Panc1 (cell line): Measurements from ENCODE around the gene SLC35F2. TPM values are rescaled to one million over a fixed set of nuclear protein-coding genes. Genes with fewer than 3 reads are reported as not detected.

Source experiments
- ATAC-seq: fragments of 200-7000 bp; cut with Tn5 transposase; 2 replicates; pipeline ENCODE4 v1.9.1; 2020; ENCODE audit warnings: mild to moderate bottlenecking, moderate library complexity
- BruUV-seq: library from RNA; stranded (reverse); fragments of 400-500 nt; replicated peaks from 2 replicates; lab custom pipeline; 2021; lab: Mats Ljungman, UMichigan
- CTCF ChIA-PET: fragments of 300-600 bp; sonication (Branson Sonifier 250); formaldehyde crosslinking; loops from one replicate; lab custom pipeline; 2022; ENCODE audit warnings: antibody characterized with exemption; lab: Charles Lee
- POLR2A ChIA-PET: fragments of 300-600 bp; sonication (Branson Sonifier 250); formaldehyde crosslinking; loops from one replicate; lab custom pipeline; 2022; ENCODE audit warnings: antibody characterized with exemption; lab: Charles Lee
- DNase-seq: peaks from one replicate; pipeline ENCODE4 v3.0.0-alpha.2; 2010; ENCODE audit warnings: low read depth, low spot score
- H3K27ac ChIP-seq: 2 replicates; pipeline ENCODE4 v1.5.1; 2011; ENCODE audit warnings: mild to moderate bottlenecking, low read length, inconsistent platforms
- H3K27me3 ChIP-seq: fragments of 200-500 bp; sonication (Bioruptor generic); 2 replicates; pipeline ENCODE4 v1.6.0; 2014; ENCODE audit warnings: low read length, inconsistent platforms; ENCODE audit not compliant: control insufficient read depth, insufficient read depth
- H3K36me3 ChIP-seq: fragments of 200-500 bp; sonication (Bioruptor generic); 2 replicates; pipeline ENCODE4 v1.5.1; 2014; ENCODE audit warnings: inconsistent platforms, mild to moderate bottlenecking, low read length, moderate library complexity; ENCODE audit not compliant: control insufficient read depth, insufficient read depth
- H3K4me1 ChIP-seq: 2 replicates; pipeline ENCODE4 v1.5.1; 2011; ENCODE audit warnings: inconsistent platforms, mild to moderate bottlenecking, low read length, moderate library complexity; ENCODE audit not compliant: control insufficient read depth, insufficient read depth
- H3K4me3 ChIP-seq, 2 experiments: 2 replicates each; pipeline ENCODE4 v1.5.1; 2011 to 2012; ENCODE audit warnings: low read depth in 2 of 2, low read length in 2 of 2, mild to moderate bottlenecking in 2 of 2, inconsistent platforms in 1 of 2, moderate library complexity in 1 of 2
- H3K9me3 ChIP-seq: fragments of 200-500 bp; sonication (Bioruptor generic); 2 replicates; pipeline ENCODE4 v1.5.1; 2014; ENCODE audit warnings: low read depth, mild to moderate bottlenecking, inconsistent platforms, low read length, moderate library complexity; ENCODE audit not compliant: control insufficient read depth, insufficient read depth
- CTCF ChIP-seq: fragments of 450-650 bp; IDR thresholded peaks from 2 replicates; pipeline ENCODE4 v1.5.1; 2017; ENCODE audit warnings: mild to moderate bottlenecking
- POLR2AphosphoS5 ChIP-seq: IDR thresholded peaks from 2 replicates; pipeline ENCODE4 v1.6.1; 2012; ENCODE audit warnings: mild to moderate bottlenecking, low read depth, low read length, moderate library complexity
- REST ChIP-seq, 2 experiments: IDR thresholded peaks; 2 replicates each; pipeline ENCODE4 v1.6.1; 2011 to 2012; ENCODE audit warnings: low read depth in 2 of 2, control low read depth in 1 of 2, low read length in 1 of 2, mild to moderate bottlenecking in 1 of 2, moderate library complexity in 1 of 2; ENCODE audit not compliant: insufficient read depth in 1 of 2
- SIN3A ChIP-seq: IDR thresholded peaks from 2 replicates; pipeline ENCODE4 v1.6.1; 2012; ENCODE audit warnings: low read depth, mild to moderate bottlenecking, low read length, moderate library complexity, borderline replicate concordance; ENCODE audit not compliant: insufficient read depth
- TCF7L2 ChIP-seq: IDR thresholded peaks from 2 replicates; pipeline ENCODE4 v1.6.1; 2011; ENCODE audit warnings: mild to moderate bottlenecking, low read depth, low read length, inconsistent platforms
- in situ Hi-C: cut with HindIII; loops from 2 replicates; pipeline ENCODE4 v1.10.0; 2016; ENCODE audit warnings: low sequenced_read_pairs, low pct_unique_long_range_greater_than_20kb
- intact Hi-C: fragments of 100-400 bp; cut with micrococcal nuclease; formaldehyde crosslinking; loops from one replicate; pipeline ENCODE4 v1.10.0; 2022; ENCODE audit not compliant: unreplicated experiment
- total RNA-seq: library from RNA; stranded (reverse); gene quantifications from one replicate; pipeline ENCODE4 v1.2.1, GENCODE V29; 2021; ENCODE audit not compliant: unreplicated experiment

The SLC35F2 gene
- total RNA-seq, 1 experiment from 2014 or later: 89.4 TPM

GRCh38 chr11:107757661-107758060, 100.9 kb downstream of the SLC35F2 start:
- H3K9me3 ChIP-seq: no peaks in the 10 kb centered on the region
- H3K4me1 ChIP-seq: no peaks in the 10 kb centered on the region
- intact Hi-C loops: no loop called here
- H3K27me3 ChIP-seq: no peaks in the 10 kb centered on the region
- ChIA-PET CTCF (interaction anchor here (0.6 kb wide), 1 partner anchor 51 kb away, joined by 3 read pairs; no protein-coding TSS in a partner anchor), POLR2A (no interaction called here)
- H3K27ac ChIP-seq: no peak overlapping the region
- ATAC-seq (no peak), DNase-seq (no peak)
- no peaks in the 10 kb centered on the region for H3K36me3 ChIP-seq
- BruUV-seq: no TSS peak
- TF ChIP-seq POLR2AphosphoS5: no peak
- peak; percentile 48 for TF ChIP-seq CTCF
- TF ChIP-seq REST (IDR thresholded peaks at IDR 0.05; ENCODE audit: insufficient read depth in 1 of 2, low read depth in 2 of 2, low read length in 1 of 2): no peak
- H3K4me3 ChIP-seq: no peak overlapping the region
- in situ Hi-C loops: no loop called here

GRCh38 chr11:107756553-107756952, 102.0 kb downstream of the SLC35F2 start:
- Histone ChIP-seq H3K9me3 (no peaks in the 10 kb centered on the region), H3K36me3 (no peaks in the 10 kb centered on the region), H3K4me3 (no peak overlapping the region), H3K4me1 (no peaks in the 10 kb centered on the region), H3K27me3 (no peaks in the 10 kb centered on the region), H3K27ac (no peak overlapping the region)
- no TSS peak for BruUV-seq
- no peak for TF ChIP-seq SIN3A
- TF ChIP-seq CTCF: no peak
- no peak for TF ChIP-seq REST (IDR thresholded peaks at IDR 0.05; ENCODE audit: insufficient read depth in 1 of 2, low read depth in 2 of 2, low read length in 1 of 2)
- TF ChIP-seq TCF7L2: no peak
- no peak for TF ChIP-seq POLR2AphosphoS5
- DNase-seq (no peak), ATAC-seq (no peak)
- in situ Hi-C loops: no loop called here
- CTCF ChIA-PET: no interaction called here
- intact Hi-C loops: no loop called here
- POLR2A ChIA-PET: no interaction called here
